DND-41 (cell line): Measurements from ENCODE around the gene TRIM2.

Experiments used
- EZH2 ChIP-seq: IDR thresholded peaks from 3 replicates; pipeline ENCODE4 v1.6.1; 2012; ENCODE audit warnings: borderline replicate concordance, low read depth, mild to moderate bottlenecking, moderate library complexity, low read length, inconsistent platforms; ENCODE audit not compliant: severe bottlenecking
- TF ChIP-seq, protein P1 (sequence below): IDR thresholded peaks from 2 replicates; pipeline ENCODE4 v1.5.1; 2012; ENCODE audit warnings: borderline replicate concordance, low read length, moderate library complexity, mild to moderate bottlenecking; ENCODE audit not compliant: poor library complexity, severe bottlenecking; ENCODE audit errors: extremely low read depth

DNA sequence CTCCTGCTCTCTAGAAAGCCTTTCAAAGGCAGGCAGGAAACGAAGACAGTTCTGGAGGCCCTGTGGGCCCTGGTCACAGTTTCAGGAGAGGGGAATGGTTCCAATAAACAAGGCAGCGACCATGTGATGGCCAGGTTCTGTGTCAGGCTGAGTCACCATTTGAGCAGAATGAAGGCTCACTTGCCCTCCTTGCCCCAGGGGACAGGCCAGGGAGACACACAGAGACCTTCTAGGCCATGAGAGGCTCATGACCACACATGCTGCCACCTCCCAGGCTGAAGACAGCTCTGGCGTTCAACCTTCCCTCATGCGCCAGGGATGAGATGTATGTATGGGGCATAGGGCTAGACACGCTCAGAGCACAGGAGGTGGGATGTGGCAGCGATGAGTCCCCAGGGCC is 22.9 kb upstream of the TRIM2 start:
- TF ChIP-seq, protein P1, sequence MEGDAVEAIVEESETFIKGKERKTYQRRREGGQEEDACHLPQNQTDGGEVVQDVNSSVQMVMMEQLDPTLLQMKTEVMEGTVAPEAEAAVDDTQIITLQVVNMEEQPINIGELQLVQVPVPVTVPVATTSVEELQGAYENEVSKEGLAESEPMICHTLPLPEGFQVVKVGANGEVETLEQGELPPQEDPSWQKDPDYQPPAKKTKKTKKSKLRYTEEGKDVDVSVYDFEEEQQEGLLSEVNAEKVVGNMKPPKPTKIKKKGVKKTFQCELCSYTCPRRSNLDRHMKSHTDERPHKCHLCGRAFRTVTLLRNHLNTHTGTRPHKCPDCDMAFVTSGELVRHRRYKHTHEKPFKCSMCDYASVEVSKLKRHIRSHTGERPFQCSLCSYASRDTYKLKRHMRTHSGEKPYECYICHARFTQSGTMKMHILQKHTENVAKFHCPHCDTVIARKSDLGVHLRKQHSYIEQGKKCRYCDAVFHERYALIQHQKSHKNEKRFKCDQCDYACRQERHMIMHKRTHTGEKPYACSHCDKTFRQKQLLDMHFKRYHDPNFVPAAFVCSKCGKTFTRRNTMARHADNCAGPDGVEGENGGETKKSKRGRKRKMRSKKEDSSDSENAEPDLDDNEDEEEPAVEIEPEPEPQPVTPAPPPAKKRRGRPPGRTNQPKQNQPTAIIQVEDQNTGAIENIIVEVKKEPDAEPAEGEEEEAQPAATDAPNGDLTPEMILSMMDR = no peak
- no peak for TF ChIP-seq EZH2
